H9 (cell line): ENCODE measurements around the gene VASP. TPM values are rescaled to one million over a fixed set of nuclear protein-coding genes. Genes with fewer than 3 reads are reported as not detected.

Experiments used
- DNase-seq: peaks from one replicate; pipeline ENCODE4 v3.0.0-alpha.2; 2017
- H2AFZ ChIP-seq: one replicate; pipeline ENCODE4 v1.6.1; 2013; ENCODE audit warnings: mild to moderate bottlenecking, low read length, control low read depth, moderate library complexity
- H2AK5ac ChIP-seq: 2 replicates; pipeline ENCODE4 v1.6.1; 2013; ENCODE audit warnings: low read length, control low read depth, mixed read lengths; ENCODE audit not compliant: insufficient read length
- H2BK120ac ChIP-seq: one replicate; pipeline ENCODE4 v1.6.1; 2013; ENCODE audit warnings: low read depth, mild to moderate bottlenecking, low read length, control low read depth, inconsistent platforms; ENCODE audit not compliant: poor library complexity, severe bottlenecking
- H2BK12ac ChIP-seq: 2 replicates; pipeline ENCODE4 v1.6.1; 2013; ENCODE audit warnings: low read length, control low read depth, mixed read lengths, low read depth; ENCODE audit not compliant: insufficient read length
- H2BK15ac ChIP-seq: 2 replicates; pipeline ENCODE4 v1.6.1; 2013; ENCODE audit warnings: low read depth, low read length, control low read depth
- H2BK20ac ChIP-seq: one replicate; pipeline ENCODE4 v1.6.1; 2013; ENCODE audit warnings: low read depth, mild to moderate bottlenecking, low read length, control low read depth, inconsistent platforms; ENCODE audit not compliant: poor library complexity, severe bottlenecking
- H2BK5ac ChIP-seq: 2 replicates; pipeline ENCODE4 v1.6.1; 2013; ENCODE audit warnings: low read length, control low read depth, mixed read lengths; ENCODE audit not compliant: insufficient read length
- H3K14ac ChIP-seq: 2 replicates; pipeline ENCODE4 v1.6.1; 2013; ENCODE audit warnings: low read length, control low read depth; ENCODE audit not compliant: insufficient read depth
- H3K18ac ChIP-seq: 2 replicates; pipeline ENCODE4 v1.6.1; 2013; ENCODE audit warnings: low read depth, mild to moderate bottlenecking, mixed read lengths, low read length, control low read depth; ENCODE audit not compliant: insufficient read length
- H3K23ac ChIP-seq: 2 replicates; pipeline ENCODE4 v1.6.1; 2013; ENCODE audit warnings: low read length, control low read depth, mixed read lengths, low read depth; ENCODE audit not compliant: insufficient read length
- H3K23me2 ChIP-seq: 2 replicates; pipeline ENCODE4 v1.6.1; 2013; ENCODE audit warnings: low read depth, mild to moderate bottlenecking, mixed read lengths, low read length, control low read depth; ENCODE audit not compliant: insufficient read length, poor library complexity, severe bottlenecking
- H3K27ac ChIP-seq: 2 replicates; pipeline ENCODE4 v1.5.1; 2013; ENCODE audit warnings: low read length, control low read depth, mixed read lengths, low read depth; ENCODE audit not compliant: insufficient read length
- H3K27me3 ChIP-seq: 2 replicates; pipeline ENCODE4 v1.6.1; 2013; ENCODE audit warnings: low read length, control low read depth, inconsistent platforms; ENCODE audit not compliant: insufficient read depth
- H3K4ac ChIP-seq: 2 replicates; pipeline ENCODE4 v1.6.1; 2013; ENCODE audit warnings: low read depth, mild to moderate bottlenecking, control low read depth, inconsistent platforms, low read length, moderate library complexity
- H3K4me1 ChIP-seq: 2 replicates; pipeline ENCODE4 v1.6.1; 2013; ENCODE audit warnings: low read length, control low read depth, inconsistent platforms; ENCODE audit not compliant: insufficient read depth
- H3K4me2 ChIP-seq: 2 replicates; pipeline ENCODE4 v1.6.1; 2013; ENCODE audit warnings: low read length, control low read depth, mixed read lengths; ENCODE audit not compliant: insufficient read length, insufficient read depth
- H3K56ac ChIP-seq: 2 replicates; pipeline ENCODE4 v1.6.1; 2013; ENCODE audit warnings: low read depth, mild to moderate bottlenecking, mixed read lengths, low read length, control low read depth; ENCODE audit not compliant: insufficient read length
- H3K79me1 ChIP-seq: 2 replicates; pipeline ENCODE4 v1.6.1; 2013; ENCODE audit warnings: low read depth, mild to moderate bottlenecking, moderate library complexity, low read length, control low read depth, inconsistent platforms; ENCODE audit not compliant: insufficient read depth, poor library complexity, severe bottlenecking
- H3K79me2 ChIP-seq: 2 replicates; pipeline ENCODE4 v1.6.1; 2013; ENCODE audit warnings: low read length, control low read depth, inconsistent platforms; ENCODE audit not compliant: insufficient read depth
- H3K9ac ChIP-seq: 2 replicates; pipeline ENCODE4 v1.6.1; 2013; ENCODE audit warnings: low read length, control low read depth, mixed read lengths; ENCODE audit not compliant: insufficient read length; ENCODE audit errors: extremely low read depth
- H3K9me3 ChIP-seq: one replicate; pipeline ENCODE4 v1.6.1; 2013; ENCODE audit warnings: low read depth, low read length, inconsistent platforms; ENCODE audit not compliant: control insufficient read depth
- H3T11ph ChIP-seq: one replicate; pipeline ENCODE4 v1.6.1; 2013; ENCODE audit warnings: mild to moderate bottlenecking, low read length, control low read depth, inconsistent platforms
- H4K20me1 ChIP-seq: one replicate; pipeline ENCODE4 v1.6.1; 2013; ENCODE audit not compliant: control insufficient read depth, insufficient read length, insufficient read depth
- H4K5ac ChIP-seq: 2 replicates; pipeline ENCODE4 v1.6.1; 2013; ENCODE audit warnings: low read depth, mild to moderate bottlenecking, mixed read lengths, low read length, control low read depth; ENCODE audit not compliant: insufficient read length
- H4K8ac ChIP-seq: replicated peaks from 2 replicates; pipeline ENCODE4 v1.6.1; 2013; ENCODE audit warnings: low read length, control low read depth, mixed read lengths, low read depth; ENCODE audit not compliant: insufficient read length
- H4K91ac ChIP-seq: 2 replicates; pipeline ENCODE4 v1.6.1; 2013; ENCODE audit warnings: low read depth, mild to moderate bottlenecking, moderate library complexity, mixed read lengths, low read length, control low read depth; ENCODE audit not compliant: insufficient read length
- H3K27ac Mint-ChIP-seq, 3 experiments: 2 replicates in 2 of 3; 3 replicates in 1 of 3; pipeline ENCODE4 v1.8.0; 2020 to 2021; ENCODE audit warnings: mixed read lengths in 3 of 3, mild to moderate bottlenecking in 1 of 3, moderate library complexity in 1 of 3
- H3K27me3 Mint-ChIP-seq: 2 replicates; pipeline ENCODE4 v1.8.0; 2021; ENCODE audit warnings: low read depth, mild to moderate bottlenecking, moderate library complexity, mixed read lengths
- H3K36me3 Mint-ChIP-seq, 3 experiments: 2 replicates in 2 of 3; 3 replicates in 1 of 3; pipeline ENCODE4 v1.8.0; 2020 to 2021; ENCODE audit warnings: low read depth in 3 of 3, mixed read lengths in 3 of 3; ENCODE audit not compliant: insufficient read depth in 1 of 3
- H3K4me1 Mint-ChIP-seq, 2 experiments: 2 replicates each; pipeline ENCODE4 v1.8.0; 2020; ENCODE audit warnings: mixed read lengths in 2 of 2
- H3K4me3 Mint-ChIP-seq, 2 experiments: 2 replicates in 1 of 2; 3 replicates in 1 of 2; pipeline ENCODE4 v1.8.0; 2020 to 2021; ENCODE audit warnings: mild to moderate bottlenecking in 2 of 2, mixed read lengths in 2 of 2, moderate library complexity in 1 of 2
- H3K9me3 Mint-ChIP-seq, 2 experiments: 2 replicates in 1 of 2; 3 replicates in 1 of 2; pipeline ENCODE4 v1.8.0; 2020; ENCODE audit warnings: mild to moderate bottlenecking in 2 of 2, mixed read lengths in 2 of 2, moderate library complexity in 1 of 2
- CTCF ChIP-seq: fragments of 200-600 bp; sonication (generic); conservative IDR thresholded peaks from 3 replicates; pipeline ENCODE4 v1.8.0; 2021; ENCODE audit warnings: antibody characterized with exemption, mild to moderate bottlenecking
- WGBS: extraction: QIAGEN DNeasy Blood & Tissue Kit; methylation state at CpG from one replicate; pipeline ENCODE4 v1.1.7; 2013; ENCODE audit warnings: missing lambda C conversion rate, low lambda C conversion rate, mixed read lengths; ENCODE audit not compliant: insufficient read length; ENCODE audit errors: extremely low coverage; 5-methylcytosine and 5-hydroxymethylcytosine counted together
- total RNA-seq: library from RNA; stranded (reverse); gene quantifications from 2 replicates; pipeline ENCODE4 v1.2.1, GENCODE V29; 2021

VASP gene
- total RNA-seq, 1 experiment from 2014 or later, result 157 TPM

- no peak for TF ChIP-seq CTCF
- Histone ChIP-seq H3T11ph (no peak overlapping the region), H2BK15ac (no peak overlapping the region), H2BK20ac (no peak overlapping the region), H3K23me2 (peaks cover 19% of the 10 kb centered on the region), H4K5ac (no peak overlapping the region), H3K9me3 (no peaks in the 10 kb centered on the region), H3K18ac (peak overlapping the region; percentile 89), H3K56ac (no peak overlapping the region), H3K4ac (no peak overlapping the region), H3K79me1 (no peaks in the 10 kb centered on the region), H3K79me2 (no peaks in the 10 kb centered on the region), H4K20me1 (no peaks in the 10 kb centered on the region), H3K23ac (no peak overlapping the region), H2AK5ac (no peak overlapping the region), H4K91ac (no peak overlapping the region), H3K9ac (peak overlapping the region; percentile 45), H2BK12ac (no peak overlapping the region), H2BK120ac (peak overlapping the region; percentile 78), H2BK5ac (no peak overlapping the region), H3K27me3 (no peaks in the 10 kb centered on the region; the same call in 1 of the 2 replicates), H3K4me2 (peak overlapping the region; percentile 84), H3K27ac (no peak overlapping the region), H3K14ac (peak overlapping the region; percentile 89), H3K4me1 (no peaks in the 10 kb centered on the region), H4K8ac (no peak overlapping the region), H2AFZ (no peak overlapping the region)
- H3K4me3 Mint-ChIP-seq, result peak overlapping the region; percentile 80 to 92
- no CpG with 5 or more reads among the region's 31 CpGs for WGBS
- H3K4me1 Mint-ChIP-seq, result peaks cover 22 to 50% of the 10 kb centered on the region in 2 experiments
- H3K27me3 Mint-ChIP-seq, result peaks cover 24% of the 10 kb centered on the region
- H3K36me3 Mint-ChIP-seq, result peaks cover 0 to 11% (median 0%) of the 10 kb centered on the region in 3 experiments; a peak in 1 of 7 replicates
- H3K27ac Mint-ChIP-seq, result peak overlapping the region in 2 of 3 experiments; percentile 81 to 98; a peak in 5 of 7 replicates
- no peak for DNase-seq
- no peaks in the 10 kb centered on the region; a peak in 1 of 5 replicates for H3K9me3 Mint-ChIP-seq
These were observed 39.1 kb upstream of the VASP start for GRCh38 chr19:45468159-45468651.
